Measurements from ENCODE around the gene PI3.
A peak's percentile ranks its signal among the peaks of the same experiment; 100 is the strongest.
"Not testable (repeated sequence)": the region's sequence is repeated elsewhere in the genome, so short reads cannot be mapped to it uniquely, and the experiment has no call there.

Gene PI3, protein sequence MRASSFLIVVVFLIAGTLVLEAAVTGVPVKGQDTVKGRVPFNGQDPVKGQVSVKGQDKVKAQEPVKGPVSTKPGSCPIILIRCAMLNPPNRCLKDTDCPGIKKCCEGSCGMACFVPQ

DNA sequence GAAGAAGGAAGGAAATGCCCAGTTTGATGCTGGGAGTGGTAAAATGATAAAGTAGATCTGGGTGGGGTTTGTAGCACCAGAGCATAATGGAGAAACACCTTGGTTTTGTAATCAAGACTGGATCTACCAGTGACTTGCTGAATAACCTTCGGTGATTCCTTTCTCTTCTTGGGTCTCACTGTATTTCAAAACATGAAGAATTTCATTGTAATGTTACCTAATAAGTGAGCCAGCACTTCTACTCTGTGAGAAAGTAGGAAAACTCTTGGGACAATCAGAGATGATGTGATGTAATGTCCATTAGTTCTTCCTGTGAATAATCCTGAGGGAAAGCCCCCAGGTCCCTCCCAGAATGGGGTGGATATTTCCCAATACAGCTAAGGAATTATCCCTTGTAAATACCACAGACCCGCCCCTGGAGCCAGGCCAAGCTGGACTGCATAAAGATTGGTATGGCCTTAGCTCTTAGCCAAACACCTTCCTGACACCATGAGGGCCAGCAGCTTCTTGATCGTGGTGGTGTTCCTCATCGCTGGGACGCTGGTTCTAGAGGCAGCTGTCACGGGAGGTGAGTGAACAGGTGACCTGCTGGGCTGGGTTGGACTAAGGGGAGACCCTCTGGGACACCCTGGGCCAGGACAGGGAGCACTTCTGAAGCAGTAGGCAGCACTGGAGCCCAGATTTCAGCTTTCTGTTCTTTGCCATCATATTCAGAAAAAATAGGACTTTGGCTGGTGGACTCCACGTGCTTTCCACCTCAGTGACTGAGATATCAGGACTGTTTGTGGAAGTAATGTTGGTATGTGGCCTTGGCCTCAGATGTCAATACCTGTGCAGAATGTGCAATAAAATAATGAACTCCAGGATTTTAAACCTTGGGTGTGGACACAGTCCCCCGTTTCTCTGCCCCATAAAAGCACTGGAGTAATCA, at the start of gene PI3:
Gene PI3, plus strand, starts transcription at position 469 of the 931 bp plus-strand sequence. Its CDS starts 21 bp downstream, at position 490.
- no peak for DNase-seq

DNA sequence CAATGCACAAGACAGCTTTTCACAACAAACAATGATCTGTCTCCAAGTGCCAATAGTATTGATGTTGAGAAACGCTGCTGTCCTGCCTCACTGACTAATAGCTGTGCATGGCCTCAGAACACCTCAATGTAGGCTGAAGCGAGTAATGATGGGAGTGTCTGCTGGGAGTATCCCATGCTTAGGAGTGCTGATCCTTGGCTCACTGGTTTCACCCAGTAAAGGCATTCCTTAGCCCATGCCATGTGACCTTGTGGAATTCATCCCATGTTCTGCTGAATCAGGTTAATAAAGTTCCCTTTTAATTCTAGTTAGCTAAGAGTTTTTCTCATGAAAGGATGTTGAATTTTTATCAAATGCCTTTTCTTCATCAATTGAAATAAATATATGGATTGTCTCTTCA, 46.6 kb upstream of the PI3 start:
- no peak for DNase-seq

- no peak for DNase-seq
Observed at GRCh38 chr20:45136911-45137310, 37.8 kb upstream of the PI3 start.

DNA sequence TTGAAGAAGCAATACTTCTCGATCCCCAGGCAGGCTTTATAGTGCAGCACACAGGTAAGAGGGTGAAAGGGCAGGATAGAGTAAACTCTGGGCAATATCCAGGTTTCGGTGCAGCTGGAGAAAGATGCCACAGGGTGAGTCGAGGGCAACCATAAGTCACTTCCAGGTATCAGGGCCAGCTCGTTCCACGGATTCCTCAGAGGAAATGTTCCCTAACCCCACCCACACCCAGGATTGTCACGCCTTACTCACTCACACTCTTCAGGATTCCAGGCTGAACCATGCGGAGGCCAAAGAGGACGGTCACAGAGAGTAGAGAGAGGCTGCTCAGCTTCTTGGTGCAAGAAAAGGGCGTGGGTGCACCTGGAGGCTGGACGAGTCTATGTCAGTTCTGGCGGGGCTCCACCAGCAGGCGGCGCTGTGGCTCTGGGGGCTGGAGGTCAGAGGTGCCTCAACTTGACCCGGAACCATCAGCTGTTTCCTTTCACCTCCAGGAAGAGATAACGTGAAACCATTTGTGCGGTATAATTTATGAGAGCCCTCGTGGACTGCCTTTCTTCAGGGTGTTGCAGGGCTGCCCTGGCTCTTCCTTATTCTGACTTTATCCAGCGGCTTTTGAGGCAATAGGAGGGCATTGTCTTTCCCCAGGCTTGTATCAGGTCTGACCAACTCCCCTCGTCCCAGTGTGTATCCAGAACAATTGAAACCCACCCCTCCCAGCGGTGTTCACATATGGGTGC, 36.0 kb upstream of the PI3 start:
- peak; percentile 81 for DNase-seq

GRCh38 chr20:45139733-45140375, 34.8 kb upstream of the PI3 start:
- not testable (repeated sequence) for DNase-seq

DNA sequence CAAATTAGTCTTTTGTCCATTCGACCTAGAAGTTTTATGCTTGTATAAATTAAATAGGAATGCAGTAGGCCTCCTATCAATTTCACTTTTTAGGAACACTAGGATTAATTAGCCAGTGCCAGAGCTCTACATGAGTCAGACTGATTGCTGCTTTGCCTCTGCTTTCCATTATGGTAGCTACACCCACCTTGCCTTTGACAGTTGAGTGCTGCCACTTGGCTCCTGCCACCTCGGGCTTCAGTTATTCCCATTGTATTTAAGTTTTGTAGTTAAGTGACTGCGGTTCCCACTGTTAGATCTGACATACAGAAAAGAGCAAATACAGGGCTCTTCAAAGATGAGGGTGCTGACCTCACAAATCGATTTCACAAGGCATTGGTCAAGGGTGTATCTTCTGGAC, 33.9 kb upstream of the PI3 start:
- no peak for DNase-seq

- DNase-seq = no peak
Observed at GRCh38 chr20:45149062-45149461, 25.6 kb upstream of the PI3 start.

DNA sequence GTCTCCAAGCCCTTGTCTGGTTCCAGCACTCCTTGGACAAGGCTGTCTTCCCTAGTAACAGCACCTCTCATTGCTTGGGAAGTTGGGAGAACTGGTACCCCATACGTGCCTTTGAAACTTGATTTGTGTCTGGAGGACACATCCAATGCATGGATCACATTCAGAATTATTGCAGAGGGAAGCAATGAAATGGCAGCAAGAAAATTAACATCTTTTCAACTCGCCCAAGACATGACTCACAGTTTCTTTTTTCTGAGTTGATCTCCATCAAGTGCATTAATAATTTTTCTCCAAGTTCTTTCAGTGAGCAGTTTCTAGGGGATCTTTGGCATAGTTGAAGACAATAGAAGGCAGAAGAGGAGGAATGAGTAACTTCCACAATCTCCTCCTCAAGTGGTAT, 22.3 kb upstream of the PI3 start:
- no peak for DNase-seq

DNA sequence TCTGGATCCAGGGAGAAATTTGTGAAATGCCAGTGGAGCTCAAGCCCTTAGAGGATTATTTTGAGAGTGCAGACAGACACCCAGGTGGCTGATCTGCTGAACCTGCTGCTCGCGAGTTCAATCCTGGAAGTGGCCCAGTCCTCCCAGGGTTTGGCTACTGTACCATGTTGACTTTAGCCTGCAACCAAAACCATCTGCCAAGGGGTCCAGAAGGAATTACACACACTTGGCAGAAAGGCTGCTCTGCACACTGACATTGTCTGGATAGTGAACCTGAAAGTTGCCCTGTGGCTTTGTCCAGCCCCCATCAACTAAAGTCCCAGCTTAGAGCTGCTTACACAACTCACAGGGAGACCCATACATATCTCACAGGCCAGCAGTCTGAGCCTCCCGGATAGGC, 21.6 kb upstream of the PI3 start:
- DNase-seq = no peak

DNA sequence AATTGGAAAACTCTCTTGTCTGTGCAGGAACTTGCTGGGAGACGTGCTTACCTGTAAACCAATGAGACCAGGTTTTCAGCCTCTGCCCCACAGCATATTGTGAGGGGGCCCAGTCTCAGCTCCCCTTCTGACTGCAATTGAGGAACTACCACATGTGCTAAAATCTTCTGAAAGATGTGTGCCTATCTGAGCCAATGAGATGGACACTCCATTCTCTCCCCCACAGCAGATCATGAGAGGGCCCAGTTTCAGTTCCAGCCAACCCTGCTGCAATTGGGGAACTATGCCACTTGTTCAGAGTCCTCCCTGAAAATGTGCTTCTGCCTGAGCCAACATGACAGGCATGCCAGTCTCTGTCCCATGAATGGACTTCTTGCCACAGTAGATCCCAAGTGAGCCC, 20.9 kb upstream of the PI3 start:
- DNase-seq = peak; percentile 3

GRCh38 chr20:45154183-45154582, 20.5 kb upstream of the PI3 start:
- DNase-seq = no peak

- not testable (repeated sequence) for DNase-seq
Observed at GRCh38 chr20:45154794-45155193, 19.9 kb upstream of the PI3 start.

DNA sequence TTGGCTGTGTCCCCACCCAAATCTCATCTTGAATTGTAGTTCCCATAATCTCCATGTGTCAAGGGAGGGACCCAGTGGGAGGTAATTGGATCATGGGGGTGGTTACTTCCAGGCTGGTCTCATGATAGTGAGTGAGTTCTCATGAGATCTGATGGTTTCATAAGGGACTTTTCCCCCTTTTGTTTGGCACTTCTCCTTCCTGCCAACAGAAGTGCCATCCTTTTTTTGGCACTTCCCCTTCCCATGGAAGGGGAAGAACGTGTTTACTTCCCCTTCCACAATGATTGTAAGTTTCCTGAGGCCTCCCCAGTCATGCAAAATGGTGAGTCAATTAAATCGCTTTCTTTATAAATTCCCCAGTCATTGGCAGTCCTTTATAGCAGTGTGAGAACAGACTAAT, 18.0 kb upstream of the PI3 start:
- DNase-seq = no peak

DNA sequence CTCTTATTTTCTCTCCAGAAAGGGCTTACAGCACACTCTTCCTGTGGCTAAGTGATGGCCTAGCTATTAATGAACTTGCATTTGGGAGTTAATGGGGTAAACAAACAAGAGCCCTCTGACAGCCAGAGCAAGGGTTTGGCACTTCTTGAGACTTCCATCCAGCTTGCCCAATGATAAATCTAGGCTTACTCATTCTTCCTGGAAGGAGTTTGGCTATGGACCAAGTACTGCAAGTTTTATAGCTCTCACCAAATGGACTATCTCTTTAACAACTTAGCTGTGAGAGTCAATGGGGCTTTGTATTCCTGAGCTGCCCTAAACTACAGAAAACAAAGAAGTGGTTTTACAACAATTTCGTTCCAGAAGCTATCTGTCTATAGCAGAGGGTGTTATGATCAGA, 16.7 kb upstream of the PI3 start:
- no peak for DNase-seq

DNA sequence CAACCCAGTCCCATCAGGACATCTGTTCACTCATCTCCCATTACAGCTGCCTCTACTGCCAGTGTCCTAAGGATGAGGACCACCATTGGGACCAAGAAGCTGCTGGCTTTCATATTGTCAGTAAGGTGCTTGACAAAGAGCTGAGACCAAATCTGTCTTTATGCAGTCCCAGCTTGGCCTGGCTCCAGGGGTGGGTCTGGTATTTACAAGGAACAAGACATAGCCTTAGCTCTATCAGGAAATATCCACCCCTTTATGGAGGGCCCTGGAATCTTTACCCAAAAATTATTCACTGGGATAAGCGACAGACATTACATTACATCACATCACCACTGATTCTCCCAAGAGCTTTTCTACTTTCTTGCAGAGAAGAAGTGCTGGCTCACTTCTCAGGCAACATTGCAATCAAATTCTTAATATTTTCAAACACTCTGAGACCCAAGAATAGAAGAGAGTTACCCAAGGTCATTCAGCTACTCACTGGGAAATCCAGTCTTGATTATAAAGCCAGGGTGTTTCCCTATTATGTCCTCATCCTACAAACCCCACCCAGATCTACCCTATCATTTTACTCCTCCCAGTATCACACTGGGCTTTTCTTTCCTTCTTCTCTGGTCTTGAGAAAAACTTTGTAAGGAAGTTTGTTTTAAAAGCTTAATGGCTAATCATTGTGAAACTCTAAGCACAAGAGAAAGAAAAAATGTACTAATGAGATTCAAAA, 11.5 kb upstream of the PI3 start:
- DNase-seq = no peak

- no peak for DNase-seq
Observed at GRCh38 chr20:45164906-45165305, 9.8 kb upstream of the PI3 start.

GRCh38 chr20:45173522-45173921, 1.2 kb upstream of the PI3 start:
- no peak for DNase-seq

DNA sequence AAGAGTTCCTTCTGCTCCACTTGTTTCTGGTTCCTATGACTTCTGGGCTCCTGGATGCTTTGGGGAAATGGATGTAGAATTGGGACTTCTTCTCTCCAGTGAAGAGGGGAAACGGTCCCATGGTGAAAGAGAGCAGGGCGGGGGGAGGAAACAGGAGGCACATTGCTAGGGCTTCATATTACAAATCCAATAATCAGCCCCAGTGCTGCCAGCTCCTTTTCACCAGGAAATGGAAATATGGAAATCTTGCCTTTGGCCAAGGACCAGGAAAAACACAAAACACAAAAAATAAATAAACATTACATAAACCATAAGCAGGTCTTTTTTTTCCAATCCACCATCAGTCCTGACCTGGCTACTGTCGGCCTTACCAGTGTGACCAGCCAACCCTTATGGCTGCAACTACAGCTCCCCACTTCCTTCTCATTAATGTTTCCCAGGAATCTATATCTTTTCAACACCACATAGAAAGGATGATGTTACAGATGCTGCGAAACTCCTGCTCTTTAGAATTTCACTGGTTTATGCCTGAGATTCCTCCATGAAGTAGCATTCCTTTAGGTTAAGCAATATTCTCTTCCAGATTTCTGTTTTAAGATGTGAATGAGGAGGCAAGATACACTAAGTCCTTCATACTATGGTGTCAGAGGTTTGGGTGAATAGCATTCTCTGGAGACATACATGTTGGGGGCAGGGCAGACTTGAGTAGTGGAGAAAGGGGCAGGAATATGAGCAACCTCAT, 2.0 kb downstream of the PI3 start:
- DNase-seq = no peak

GRCh38 chr20:45179166-45179565, 4.5 kb downstream of the PI3 start:
- no peak for DNase-seq

DNA sequence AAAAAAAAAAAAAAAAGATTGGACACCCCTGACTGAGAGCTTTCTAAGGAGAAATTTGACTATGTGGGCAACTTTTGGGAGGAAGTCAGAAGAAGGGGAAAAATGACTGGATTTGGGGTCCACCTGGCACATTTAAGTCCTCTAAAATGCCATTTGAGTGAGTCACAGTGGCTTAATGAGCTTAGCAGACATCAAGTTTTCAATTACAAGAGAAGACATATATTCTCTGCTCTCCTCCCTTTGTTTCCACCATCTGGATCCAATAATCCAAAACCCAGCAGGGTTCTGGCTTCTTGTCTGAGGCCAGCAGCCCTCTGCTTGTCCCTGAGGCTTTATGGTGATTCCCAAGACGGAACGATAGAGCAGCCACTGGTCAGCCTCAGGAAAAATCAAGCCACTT, 6.9 kb downstream of the PI3 start:
- DNase-seq = no peak

GRCh38 chr20:45183084-45183483, 8.4 kb downstream of the PI3 start:
- no peak for DNase-seq

- no peak for DNase-seq
Observed at GRCh38 chr20:45187693-45188092, 13.0 kb downstream of the PI3 start.

Measured in hematopoietic multipotent progenitor cell treated with erythropoietin and hydrocortisone succinate and interleukin-3 and kit ligand, for 4 days (in vitro differentiated cells).